Measurements from ENCODE around the gene BAIAP2. TPM values are rescaled to one million over a fixed set of nuclear protein-coding genes. Genes with fewer than 3 reads are reported as not detected.

Gene BAIAP2
- polyA plus RNA-seq, 2 of the 4 experiments (the other 2 are of a cell fraction): 7.1 to 27.5 TPM

- Histone ChIP-seq H3K4me2 (no peak overlapping the region), H3K9me3 (no peaks in the 10 kb centered on the region), H3K27ac (no peak overlapping the region), H3K4me1 (no peaks in the 10 kb centered on the region), H3K4me3 (no peak overlapping the region)
- FAIRE-seq: no peak
- no peak for TF ChIP-seq PBX3 (IDR thresholded peaks at IDR 0.05)
- no peak for TF ChIP-seq ZC3H11A (IDR thresholded peaks at IDR 0.05)
- TF ChIP-seq JUNB (IDR thresholded peaks at IDR 0.05): no peak
- TF ChIP-seq SMC3 (IDR thresholded peaks at IDR 0.05): no peak
- TF ChIP-seq CHD2 (IDR thresholded peaks at IDR 0.05; ENCODE audit: low read length, partially characterized antibody): no peak
- no peak for TF ChIP-seq HES2 (IDR thresholded peaks at IDR 0.05)
- TF ChIP-seq POLR2A (IDR thresholded peaks at IDR 0.05; ENCODE audit: low read length): no peak
- no peak for TF ChIP-seq ZFP36 (IDR thresholded peaks at IDR 0.05; ENCODE audit: borderline replicate concordance, partially characterized antibody)
- POLR2A ChIA-PET: no interaction called here
- 90% methylated on average over 33 of the region's 33 CpGs for WGBS (ENCODE audit: missing lambda C conversion rate)
- ATAC-seq: no peak
- no peak for DNase-seq (ENCODE audit: low read depth in 1 of 2, low spot score in 1 of 2)
- CTCF ChIA-PET: interaction anchor here (7.2 kb wide), 1 partner anchor 16 kb away, joined by 66 read pairs; no protein-coding TSS in a partner anchor
Observed at GRCh38 chr17:81082177-81083073, 47.5 kb downstream of the BAIAP2 start.

- ATAC-seq (no peak), DNase-seq (ENCODE audit: low read depth in 1 of 2, low spot score in 1 of 2) (no peak), FAIRE-seq (no peak)
- Histone ChIP-seq H3K4me1 (no peaks in the 10 kb centered on the region), H3K4me2 (no peak overlapping the region), H3K9me3 (no peaks in the 10 kb centered on the region), H3K27ac (no peak overlapping the region), H3K4me3 (no peak overlapping the region)
- POLR2A ChIA-PET: no interaction called here
- TF ChIP-seq HOXA7 (CRISPR knock-in tag; IDR thresholded peaks at IDR 0.05) (no peak), HDAC2 (IDR thresholded peaks at IDR 0.05) (no peak), EP300 (IDR thresholded peaks at IDR 0.05) (no peak), PHF8 (IDR thresholded peaks at IDR 0.05; ENCODE audit: borderline replicate concordance, low read depth) (no peak), HES2 (IDR thresholded peaks at IDR 0.05) (no peak), NFE2L2 (conservative IDR thresholded peaks at IDR 0.05; ENCODE audit: low read length) (no peak), RCOR1 (IDR thresholded peaks at IDR 0.05; ENCODE audit: low read depth, low read length) (no peak), RNF2 (IDR thresholded peaks at IDR 0.05; ENCODE audit: borderline replicate concordance, low read depth) (no peak), HOXB5 (CRISPR knock-in tag; IDR thresholded peaks at IDR 0.05) (no peak), NR3C1 (IDR thresholded peaks at IDR 0.05) (no peak), MAZ (IDR thresholded peaks at IDR 0.05; ENCODE audit: borderline replicate concordance, low read depth, low read length) (no peak), CHD4 (IDR thresholded peaks at IDR 0.05; ENCODE audit: borderline replicate concordance) (no peak), MAX (IDR thresholded peaks at IDR 0.05) (no peak), KDM1A (IDR thresholded peaks at IDR 0.05; ENCODE audit: low read depth) (no peak), FOSB (CRISPR knock-in tag; IDR thresholded peaks at IDR 0.05) (no peak)
- CTCF ChIA-PET: interaction anchor here (7.2 kb wide), 1 partner anchor 15 kb away, joined by 66 read pairs; no protein-coding TSS in a partner anchor
- 87% methylated on average over 16 of the region's 27 CpGs for WGBS (ENCODE audit: missing lambda C conversion rate)
Observed at GRCh38 chr17:81083125-81083765, 48.3 kb downstream of the BAIAP2 start.

Data from A549 (cell line).